Measurements from ENCODE around the gene DTNBP1.

GRCh38 chr6:15682965-15683822 is 20.4 kb upstream of the DTNBP1 start:
- TF ChIP-seq, protein P1, sequence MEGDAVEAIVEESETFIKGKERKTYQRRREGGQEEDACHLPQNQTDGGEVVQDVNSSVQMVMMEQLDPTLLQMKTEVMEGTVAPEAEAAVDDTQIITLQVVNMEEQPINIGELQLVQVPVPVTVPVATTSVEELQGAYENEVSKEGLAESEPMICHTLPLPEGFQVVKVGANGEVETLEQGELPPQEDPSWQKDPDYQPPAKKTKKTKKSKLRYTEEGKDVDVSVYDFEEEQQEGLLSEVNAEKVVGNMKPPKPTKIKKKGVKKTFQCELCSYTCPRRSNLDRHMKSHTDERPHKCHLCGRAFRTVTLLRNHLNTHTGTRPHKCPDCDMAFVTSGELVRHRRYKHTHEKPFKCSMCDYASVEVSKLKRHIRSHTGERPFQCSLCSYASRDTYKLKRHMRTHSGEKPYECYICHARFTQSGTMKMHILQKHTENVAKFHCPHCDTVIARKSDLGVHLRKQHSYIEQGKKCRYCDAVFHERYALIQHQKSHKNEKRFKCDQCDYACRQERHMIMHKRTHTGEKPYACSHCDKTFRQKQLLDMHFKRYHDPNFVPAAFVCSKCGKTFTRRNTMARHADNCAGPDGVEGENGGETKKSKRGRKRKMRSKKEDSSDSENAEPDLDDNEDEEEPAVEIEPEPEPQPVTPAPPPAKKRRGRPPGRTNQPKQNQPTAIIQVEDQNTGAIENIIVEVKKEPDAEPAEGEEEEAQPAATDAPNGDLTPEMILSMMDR (IDR thresholded peaks at IDR 0.05), result no peak
- TF ChIP-seq POLR2AphosphoS5 (IDR thresholded peaks at IDR 0.05), result no peak

All from prostate gland (tissue), 2 donors.